GM18508 (cell line): ENCODE data around the gene TMEM229B.
"Not testable (repeated sequence)": the region's sequence is repeated elsewhere in the genome, so short reads cannot be mapped to it uniquely, and the experiment has no call there.

Source experiments
- ATAC-seq: cut with Tn5 transposase; IDR thresholded peaks from one replicate; pipeline ENCODE4 v1.9.1; 2021; ENCODE audit warnings: moderate number of reproducible peaks; ENCODE audit not compliant: insufficient read depth, unreplicated experiment

Gene TMEM229B

GRCh38 chr14:67461341-67461985 is 27.1 kb downstream of the TMEM229B start:
- no peak for ATAC-seq

- ATAC-seq = no peak
Observed at GRCh38 chr14:67459336-67459735, 29.2 kb downstream of the TMEM229B start.

- ATAC-seq = no peak
Observed at GRCh38 chr14:67457782-67458181, 30.7 kb downstream of the TMEM229B start.

DNA sequence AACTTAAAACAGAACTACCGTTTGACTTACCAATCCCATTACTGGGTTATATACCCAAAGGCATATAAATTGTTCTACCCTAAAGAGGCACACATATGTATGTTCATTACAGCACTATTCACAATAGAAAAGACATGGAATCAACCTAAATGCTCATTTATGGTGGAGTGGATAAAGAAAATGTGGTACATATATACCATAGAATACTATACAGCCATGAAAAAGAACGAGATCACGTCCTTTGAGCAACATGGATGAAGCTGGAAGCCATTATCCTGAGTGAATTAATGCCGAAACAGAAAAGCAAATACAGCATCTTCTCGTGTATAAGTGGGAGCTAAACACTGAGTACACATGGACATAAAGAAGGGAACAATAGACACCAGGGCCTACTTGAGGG is 31.8 kb downstream of the TMEM229B start:
- no peak for ATAC-seq

DNA sequence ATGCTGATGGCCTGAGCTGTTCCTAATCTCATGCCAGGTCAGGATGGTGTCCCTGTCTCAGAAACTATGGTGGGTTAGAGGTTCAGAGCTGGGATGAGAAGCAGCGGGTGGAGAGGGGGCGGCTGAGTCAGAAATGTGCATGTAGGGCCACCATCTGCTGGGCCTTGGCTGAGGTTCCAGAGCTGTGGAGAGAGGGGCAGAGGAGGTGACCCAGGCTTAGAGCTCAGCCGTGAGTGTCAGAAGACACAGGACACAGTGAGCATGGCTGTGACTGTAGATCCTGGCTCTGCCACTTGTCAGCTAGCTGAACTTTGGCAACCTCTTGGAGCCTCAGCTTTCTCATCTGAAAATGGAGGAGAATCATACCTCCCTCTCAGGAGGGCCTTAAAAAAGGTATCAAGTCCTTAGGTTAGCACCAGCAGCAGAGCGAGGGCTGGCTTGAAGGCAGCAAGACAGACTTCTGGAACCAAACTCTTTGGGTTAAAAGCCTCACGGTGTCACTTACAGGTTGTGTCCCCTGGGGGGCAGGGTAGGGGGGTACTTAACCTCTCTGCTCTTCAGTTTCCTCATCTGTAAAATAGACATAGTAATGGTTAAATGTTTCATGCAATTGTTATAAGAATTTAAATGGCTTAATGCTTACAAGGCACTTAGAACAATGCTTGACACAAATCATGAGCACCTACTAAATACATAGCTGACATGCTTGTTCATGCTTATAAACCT is 34.8 kb downstream of the TMEM229B start:
- no peak for ATAC-seq

DNA sequence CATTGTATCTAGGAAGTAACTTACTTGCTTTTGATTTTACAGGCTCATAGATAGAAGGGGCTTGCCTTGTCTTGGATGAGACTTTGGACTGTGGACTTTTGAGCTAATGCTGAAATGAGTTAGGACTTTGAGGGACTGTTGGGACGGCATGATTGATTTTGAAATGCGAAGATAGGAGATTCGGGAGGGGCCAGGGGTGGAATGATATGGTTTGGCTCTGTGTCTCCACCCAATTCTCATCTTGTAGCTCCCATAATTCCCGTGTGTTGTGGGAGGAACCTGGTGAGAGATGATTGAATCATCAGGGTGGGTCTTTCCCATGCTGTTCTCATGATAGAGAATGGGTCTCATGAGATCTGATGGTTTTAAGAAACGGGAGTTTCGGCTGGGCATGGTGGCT is 36.9 kb downstream of the TMEM229B start:
- ATAC-seq = not testable (repeated sequence)

- ATAC-seq = no peak
Observed at GRCh38 chr14:67449096-67449495, 39.4 kb downstream of the TMEM229B start.

- ATAC-seq = no peak
Observed at GRCh38 chr14:67447033-67447381, 41.5 kb downstream of the TMEM229B start.

DNA sequence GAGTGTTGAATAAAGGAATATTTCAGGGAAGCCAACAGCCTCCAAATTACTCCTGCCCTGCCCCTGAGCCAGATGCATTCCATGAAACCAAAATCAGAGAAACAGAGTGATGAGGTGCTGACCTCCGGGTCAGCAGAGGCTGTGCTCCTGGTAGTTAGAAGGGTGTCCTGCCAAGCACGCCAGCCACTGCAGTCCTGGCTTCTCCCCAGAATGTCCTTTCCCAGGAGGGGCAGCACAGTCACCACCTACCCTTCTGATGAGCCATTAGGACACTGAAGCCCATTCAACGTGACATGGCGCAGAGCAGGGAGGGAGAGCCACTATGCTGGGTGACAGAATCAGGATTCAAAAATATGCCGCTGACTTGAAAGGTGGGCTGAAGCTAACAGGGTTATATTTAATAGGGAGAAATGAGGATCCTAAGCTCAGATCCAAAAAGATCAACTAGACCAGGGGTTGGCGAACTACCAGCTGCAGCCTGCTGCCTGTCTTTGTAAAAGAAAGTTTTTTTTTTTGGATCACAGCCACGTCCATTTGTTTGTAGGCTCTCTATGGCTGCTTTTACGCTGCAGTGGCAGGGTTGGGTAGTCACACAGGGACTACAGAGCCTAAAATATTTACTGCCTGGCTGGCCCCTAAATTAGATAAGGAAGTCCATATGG is 42.0 kb downstream of the TMEM229B start:
- ATAC-seq = no peak

- no peak for ATAC-seq
Observed at GRCh38 chr14:67444395-67444794, 44.1 kb downstream of the TMEM229B start.

GRCh38 chr14:67442139-67442906 is 46.2 kb downstream of the TMEM229B start:
- ATAC-seq = no peak

GRCh38 chr14:67441672-67442071 is 46.8 kb downstream of the TMEM229B start:
- ATAC-seq = no peak

GRCh38 chr14:67441256-67441655 is 47.3 kb downstream of the TMEM229B start:
- ATAC-seq = no peak

GRCh38 chr14:67440513-67440912 is 48.0 kb downstream of the TMEM229B start:
- ATAC-seq = no peak

- ATAC-seq = no peak
Observed at GRCh38 chr14:67438969-67439368, 49.6 kb downstream of the TMEM229B start.

GRCh38 chr14:67436006-67436866 is 52.3 kb downstream of the TMEM229B start:
- ATAC-seq = no peak

DNA sequence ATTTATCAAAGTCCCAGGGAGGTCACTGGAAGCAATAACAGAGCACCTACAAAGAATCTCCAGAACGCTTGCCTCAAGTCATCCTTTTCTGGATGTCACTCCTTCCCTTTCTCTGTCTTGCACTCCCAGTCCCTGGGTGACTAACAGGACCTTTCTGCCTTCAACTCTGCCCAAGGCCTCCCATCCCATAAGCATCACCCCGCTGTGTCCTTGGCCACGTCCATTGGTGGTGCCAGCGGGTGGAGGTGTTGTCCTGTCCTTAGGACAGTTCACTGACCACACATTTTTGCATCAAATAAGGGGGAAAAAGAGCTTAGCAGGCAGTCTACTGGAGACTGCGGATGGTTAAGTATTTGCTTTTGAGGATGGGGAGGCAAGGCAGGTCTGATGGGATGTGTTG is 52.9 kb downstream of the TMEM229B start:
- ATAC-seq = no peak

DNA sequence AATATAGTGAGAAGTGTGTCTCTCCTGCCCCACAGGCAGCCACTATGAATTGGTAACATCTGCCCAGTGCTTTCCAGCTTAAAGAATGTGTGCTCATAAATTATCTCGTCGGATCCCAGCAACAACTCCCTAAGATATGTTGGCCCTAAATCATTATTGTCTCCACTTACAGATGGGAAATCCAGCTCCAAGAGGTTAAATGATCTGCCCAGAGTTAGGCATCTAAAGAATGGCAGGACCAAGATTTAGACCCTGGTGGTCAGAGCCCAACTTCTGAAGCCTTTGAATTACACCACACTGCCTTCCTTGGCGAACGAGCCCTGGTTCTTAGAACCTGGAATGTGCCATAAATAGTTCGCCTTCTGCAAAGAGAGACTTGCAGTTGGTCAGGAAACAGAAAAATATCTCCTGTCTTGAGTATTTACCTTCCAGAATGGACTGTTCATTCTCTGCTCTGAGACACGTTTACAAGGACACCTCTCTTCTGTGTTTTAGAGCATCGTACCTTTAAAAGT is 56.4 kb downstream of the TMEM229B start:
- no peak for ATAC-seq

DNA sequence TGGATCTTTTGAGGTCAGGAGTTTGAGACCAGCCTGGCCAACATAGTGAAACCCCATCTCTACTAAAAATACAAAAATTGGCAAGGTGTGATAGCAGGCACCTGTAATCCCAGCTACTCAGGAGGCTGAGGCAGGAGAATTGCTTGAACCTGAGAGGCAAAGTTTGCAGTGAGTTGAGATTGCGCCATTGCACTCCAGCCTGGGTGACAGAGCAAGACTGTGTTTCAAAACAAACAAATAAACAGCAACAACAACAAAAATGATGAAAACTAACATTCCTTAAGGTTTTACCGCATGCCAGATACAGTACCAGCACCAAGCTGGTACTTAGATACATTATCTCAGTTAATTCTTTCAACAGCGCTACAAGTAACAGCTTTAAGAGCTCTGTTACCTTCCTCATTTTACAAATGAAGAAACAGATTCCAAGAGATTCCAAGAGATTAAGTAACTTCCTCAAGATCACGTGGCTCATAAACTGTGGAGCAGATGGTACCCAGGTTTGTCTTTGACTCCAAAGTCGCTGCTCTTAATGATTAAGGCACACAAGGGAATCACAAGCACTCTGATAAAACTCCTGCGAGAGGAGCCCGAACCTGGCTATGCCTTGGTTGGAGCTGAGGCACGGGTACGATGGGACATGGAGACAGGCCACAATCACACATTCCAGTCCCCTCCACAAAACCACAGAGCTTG is 58.9 kb downstream of the TMEM229B start:
- ATAC-seq = no peak
